Left hindlimb (tissue), 1 donor: ENCODE measurements around the gene ZDHHC9.
"Not testable (repeated sequence)": the region's sequence is repeated elsewhere in the genome, so short reads cannot be mapped to it uniquely, and the experiment has no call there.

Experiments used
- DNase-seq: peaks from one replicate; pipeline ENCODE4 v3.0.0-alpha.2; 2018

ZDHHC9 gene

GRCh38 chrX:129843459-129844306 lies at the start of gene ZDHHC9:
ZDHHC9 (minus strand) TSS chrX:129843886; CDS start chrX:129841945, 1,941 bp downstream.
- DNase-seq, result peak; percentile 92

- no peak for DNase-seq
Observed at GRCh38 chrX:129877401-129877800, 33.7 kb upstream of the ZDHHC9 start.

- peak; percentile 29 for DNase-seq
Observed at GRCh38 chrX:129876771-129877305, 33.2 kb upstream of the ZDHHC9 start.

- no peak for DNase-seq
Observed at GRCh38 chrX:129875669-129876068, 32.0 kb upstream of the ZDHHC9 start.

- no peak for DNase-seq
Observed at GRCh38 chrX:129872524-129872923, 28.8 kb upstream of the ZDHHC9 start.

GRCh38 chrX:129866321-129866720 lies 22.6 kb upstream of the ZDHHC9 start:
- not testable (repeated sequence) for DNase-seq

- DNase-seq, result not testable (repeated sequence)
Observed at GRCh38 chrX:129859134-129859533, 15.4 kb upstream of the ZDHHC9 start.

GRCh38 chrX:129851825-129852224 lies 8.1 kb upstream of the ZDHHC9 start:
- not testable (repeated sequence) for DNase-seq

- DNase-seq, result no peak
Observed at GRCh38 chrX:129846716-129847115, 3.0 kb upstream of the ZDHHC9 start.

GRCh38 chrX:129845616-129846190 lies 2.0 kb upstream of the ZDHHC9 start:
- DNase-seq, result no peak

- DNase-seq, result no peak
Observed at GRCh38 chrX:129843209-129843458, 552 bp downstream of the ZDHHC9 start.

- no peak for DNase-seq
Observed at GRCh38 chrX:129842510-129843208, 1.0 kb downstream of the ZDHHC9 start.

DNA sequence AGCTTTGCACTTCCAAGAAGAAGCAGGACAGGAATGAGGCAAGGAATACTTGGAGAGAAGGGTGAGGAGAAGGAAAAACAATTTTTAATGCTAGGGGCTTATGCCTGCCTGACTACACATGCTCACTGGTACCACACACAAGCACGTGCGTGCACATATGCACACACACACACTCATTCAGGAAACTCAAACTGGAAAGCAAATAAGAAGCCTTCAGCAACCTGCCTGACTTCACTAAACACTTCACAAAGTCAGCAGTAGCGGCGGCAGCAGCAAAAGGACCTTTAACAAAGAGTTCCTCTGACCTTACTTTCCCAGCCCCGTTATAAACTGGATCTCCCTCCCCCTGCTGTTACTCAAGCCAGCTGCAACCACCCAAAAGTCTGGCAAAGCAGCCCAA lies 3.3 kb downstream of the ZDHHC9 start:
- no peak for DNase-seq

- no peak for DNase-seq
Observed at GRCh38 chrX:129836827-129837226, 6.9 kb downstream of the ZDHHC9 start.

- DNase-seq, result no peak
Observed at GRCh38 chrX:129833153-129833990, 10.3 kb downstream of the ZDHHC9 start.

DNA sequence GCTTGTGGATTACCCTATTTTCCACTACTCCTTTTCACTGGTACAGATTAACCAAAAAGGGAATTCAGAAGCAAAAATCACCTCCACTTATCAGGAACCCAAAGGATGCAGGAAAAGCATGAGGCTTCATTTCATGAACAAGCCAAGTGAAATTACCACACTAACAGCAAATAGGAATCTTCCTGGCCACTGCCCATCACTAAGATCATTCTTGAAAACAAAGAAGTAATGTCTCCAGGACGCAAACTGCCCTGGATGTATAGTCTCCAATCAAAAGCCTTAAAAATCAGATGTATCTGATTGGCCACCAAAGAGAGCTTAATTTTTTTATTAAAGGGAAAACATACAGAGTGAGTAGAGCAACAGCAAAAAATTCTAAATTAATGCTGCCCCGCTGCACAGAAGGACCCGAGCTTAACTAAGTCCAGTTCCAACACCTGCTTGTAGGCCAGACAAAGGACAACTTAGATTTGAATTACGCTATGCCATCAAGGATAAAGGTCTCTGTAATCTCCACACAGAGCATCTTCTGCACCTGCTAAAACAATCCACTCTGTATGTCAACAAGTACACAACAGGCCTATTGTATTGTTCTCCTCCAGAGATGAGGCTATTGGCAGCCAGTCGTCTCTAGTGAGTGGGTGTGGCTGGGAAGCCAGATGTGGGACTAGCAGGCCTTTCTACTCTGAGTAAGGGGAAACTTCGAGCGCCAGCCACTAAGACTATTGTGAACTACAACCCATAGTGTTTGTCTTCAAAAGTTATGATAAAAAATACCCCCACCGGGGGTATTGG lies 12.4 kb downstream of the ZDHHC9 start:
- DNase-seq, result peak; percentile 58

GRCh38 chrX:129830494-129830893 lies 13.2 kb downstream of the ZDHHC9 start:
- DNase-seq, result no peak

DNA sequence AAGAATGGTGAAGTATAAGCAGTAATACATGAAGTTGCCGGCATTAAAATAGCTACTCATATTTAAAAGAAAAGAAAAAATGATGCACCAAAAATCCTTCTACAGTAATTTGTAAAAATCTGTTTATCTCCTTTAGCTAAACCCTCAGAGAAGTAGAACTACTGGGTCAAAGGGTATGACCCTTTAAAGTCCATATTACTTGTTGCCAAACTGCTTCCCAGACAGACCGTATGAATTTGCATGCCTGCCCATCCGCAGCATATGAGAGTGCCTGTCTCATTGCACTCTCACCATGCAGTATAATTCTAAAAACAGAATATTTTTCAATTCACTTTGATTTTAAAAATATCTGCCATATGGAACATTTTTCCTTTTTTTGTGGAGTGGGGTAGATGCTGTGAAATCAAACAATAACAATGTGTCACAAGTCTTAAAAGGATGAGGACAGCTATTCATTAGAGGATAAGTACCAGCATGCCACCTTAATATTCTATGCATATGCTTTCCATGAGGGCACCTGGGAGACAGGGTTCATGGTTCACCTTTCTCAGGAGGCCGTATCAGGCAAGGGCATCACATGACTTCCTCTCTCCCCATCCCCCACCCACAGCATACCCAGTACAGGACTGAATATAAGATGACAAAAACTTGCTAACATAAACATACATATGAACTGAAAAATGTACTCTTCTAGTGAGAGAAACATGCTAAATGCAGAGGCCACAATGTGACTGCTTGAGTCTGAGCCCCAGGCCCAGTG lies 17.8 kb downstream of the ZDHHC9 start:
- DNase-seq, result no peak

GRCh38 chrX:129824620-129825019 lies 19.1 kb downstream of the ZDHHC9 start:
- no peak for DNase-seq

DNA sequence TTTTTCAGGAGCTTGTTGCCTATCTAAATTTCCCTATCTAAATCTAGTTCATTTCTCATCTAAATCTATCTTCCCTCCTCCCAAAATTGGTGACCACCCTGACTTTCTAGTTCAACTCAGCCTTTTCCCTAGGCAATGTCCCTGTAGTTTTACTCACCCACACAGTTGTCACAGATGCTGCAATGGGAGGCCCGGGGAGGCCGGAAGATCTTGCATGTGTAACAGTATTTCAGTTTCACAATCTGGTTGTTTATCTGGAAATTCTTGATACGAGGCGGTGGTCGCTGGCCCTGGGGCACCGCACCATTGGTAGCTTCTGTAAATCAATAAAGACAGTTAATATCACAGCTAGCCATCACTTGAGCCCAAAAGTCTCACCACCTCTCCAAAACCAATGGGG lies 20.2 kb downstream of the ZDHHC9 start:
- DNase-seq, result no peak

DNA sequence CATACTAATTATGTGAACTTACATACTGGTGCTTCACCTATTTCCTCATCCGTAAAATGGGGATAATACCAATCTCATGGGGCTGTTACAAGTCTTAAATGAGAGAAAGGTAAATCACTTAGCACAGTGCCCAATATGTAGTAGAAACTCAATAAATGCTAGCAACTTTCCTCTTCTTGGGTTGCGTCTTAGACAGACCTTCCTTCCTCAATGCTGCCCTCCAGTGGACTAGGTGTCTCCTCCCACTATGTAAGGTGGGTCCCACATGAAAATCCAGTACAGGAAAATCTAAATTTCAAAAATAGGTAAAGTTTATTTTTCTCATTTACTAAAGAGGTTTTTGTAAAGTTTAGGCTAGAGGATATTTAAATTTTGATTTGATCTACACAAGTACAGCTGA lies 20.6 kb downstream of the ZDHHC9 start:
- DNase-seq, result no peak
